Measurements from ENCODE around the gene TAF5.

- TF ChIP-seq CTCF (IDR thresholded peaks at IDR 0.05; ENCODE audit: low read length) (no peak), EZH2 (IDR thresholded peaks at IDR 0.05; ENCODE audit: borderline replicate concordance, low read length) (no peak)
These were observed 31.4 kb upstream of the TAF5 start for GRCh38 chr10:103336370-103336769.

Measured in OCI-LY1 (cell line).